HG03196 (cell line): Measurements from ENCODE around the gene CHRNE.
"Not testable (repeated sequence)": the region's sequence is repeated elsewhere in the genome, so short reads cannot be mapped to it uniquely, and the experiment has no call there.

Experiments used
- ATAC-seq: cut with Tn5 transposase; IDR thresholded peaks from one replicate; pipeline ENCODE4 v1.9.1; 2021; ENCODE audit not compliant: unreplicated experiment

The CHRNE gene

GRCh38 chr17:4939796-4940554, 37.1 kb upstream of the CHRNE start, which contains the start of the genes RNF167 and SLC25A11:
RNF167 (plus strand) TSS chr17:4940268; CDS start chr17:4940910, 642 bp downstream.
SLC25A11 (minus strand) TSS chr17:4940046; CDS start chr17:4939910, 136 bp downstream.
- ATAC-seq = peak; percentile 72

GRCh38 chr17:4939546-4939795, 36.6 kb upstream of the CHRNE start:
- ATAC-seq = peak; percentile 6

GRCh38 chr17:4938688-4939545, 36.0 kb upstream of the CHRNE start:
- ATAC-seq = no peak

GRCh38 chr17:4938069-4938491, 35.2 kb upstream of the CHRNE start:
- ATAC-seq = no peak

- ATAC-seq = no peak
Measured at GRCh38 chr17:4937553-4937952, 34.7 kb upstream of the CHRNE start.

GRCh38 chr17:4936436-4936835, 33.5 kb upstream of the CHRNE start:
- ATAC-seq = no peak

GRCh38 chr17:4935650-4936049, 32.8 kb upstream of the CHRNE start:
- ATAC-seq = no peak

- no peak for ATAC-seq
Measured at GRCh38 chr17:4934173-4934979, 31.5 kb upstream of the CHRNE start.

GRCh38 chr17:4933646-4934045, 30.7 kb upstream of the CHRNE start:
- no peak for ATAC-seq

- ATAC-seq = no peak
Measured at GRCh38 chr17:4932756-4933155, 29.9 kb upstream of the CHRNE start.

GRCh38 chr17:4931963-4932362, 29.1 kb upstream of the CHRNE start, which contains the start of gene GP1BA:
GP1BA (plus strand) TSS chr17:4932277; CDS start chr17:4932605, 328 bp downstream.
- no peak for ATAC-seq

GRCh38 chr17:4928881-4929280, 26.0 kb upstream of the CHRNE start:
- ATAC-seq = no peak

- ATAC-seq = not testable (repeated sequence)
Measured at GRCh38 chr17:4926577-4927335, 23.9 kb upstream of the CHRNE start.

- no peak for ATAC-seq
Measured at GRCh38 chr17:4921320-4921719, 18.4 kb upstream of the CHRNE start.

GRCh38 chr17:4920351-4921048, 17.6 kb upstream of the CHRNE start:
- ATAC-seq = no peak

GRCh38 chr17:4919511-4920047, 16.7 kb upstream of the CHRNE start:
- no peak for ATAC-seq

- ATAC-seq = not testable (repeated sequence)
Measured at GRCh38 chr17:4914551-4914950, 11.7 kb upstream of the CHRNE start.

GRCh38 chr17:4913994-4914393, 11.1 kb upstream of the CHRNE start:
- no peak for ATAC-seq

GRCh38 chr17:4908711-4909496, 6.0 kb upstream of the CHRNE start:
- ATAC-seq = no peak
